NCI-H345 treated with DMSO at 0.1 percent for 48 hours (cell line): ENCODE results near the gene OPCML.

ENCODE experiments used
- DNase-seq: peaks from one replicate; lab custom pipeline; 2025; ENCODE audit not compliant: unreplicated experiment; lab: John Stamatoyannopoulos, UW

OPCML gene

DNA sequence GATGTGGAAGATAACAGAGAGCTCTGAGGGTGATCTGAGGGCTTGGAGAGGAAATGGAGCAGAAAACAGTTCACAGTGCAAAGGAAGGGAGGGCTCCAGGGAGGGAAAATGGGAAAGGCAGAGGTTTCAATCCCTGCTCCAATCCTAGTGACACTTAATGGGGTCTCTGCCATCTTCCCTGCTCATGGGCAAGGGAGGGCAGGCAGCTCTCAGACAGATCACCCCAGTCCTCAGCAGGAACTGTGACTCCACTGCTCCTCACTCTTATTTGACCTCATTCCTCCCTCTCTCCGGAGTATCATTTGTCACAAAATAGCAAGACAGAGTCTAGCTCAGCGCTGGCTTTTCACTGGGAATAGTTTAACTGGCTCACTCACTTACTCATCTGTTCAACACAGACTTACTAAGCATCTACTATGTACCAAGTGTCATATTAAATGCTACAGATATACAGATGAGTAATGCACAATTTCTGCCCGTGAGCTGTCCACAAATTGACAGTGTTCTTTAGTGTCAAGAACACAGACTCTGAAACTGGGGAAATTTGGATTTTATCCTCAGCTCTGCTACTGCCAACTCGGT lies 817.4 kb downstream of the OPCML start:
- DNase-seq: no peak

DNA sequence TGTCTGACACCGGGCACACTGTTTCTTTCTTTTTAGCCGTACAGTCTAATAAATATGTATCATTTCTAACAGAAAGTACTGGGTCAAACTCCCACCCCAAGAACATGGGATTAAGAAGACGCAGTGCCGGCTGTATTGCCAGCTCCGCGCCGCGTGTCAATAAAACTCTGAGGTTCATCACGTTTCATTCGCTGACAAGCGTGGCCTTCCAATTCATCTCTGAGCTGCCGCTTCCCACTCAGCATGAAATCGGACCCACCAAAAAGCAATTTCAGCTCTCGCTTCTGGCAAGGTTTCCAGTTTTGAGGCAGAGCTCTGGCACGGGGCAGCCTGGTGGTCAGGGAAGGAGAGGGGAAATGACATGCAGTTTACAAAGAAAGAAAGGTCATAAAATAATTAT lies 819.8 kb downstream of the OPCML start:
- DNase-seq: no peak

DNA sequence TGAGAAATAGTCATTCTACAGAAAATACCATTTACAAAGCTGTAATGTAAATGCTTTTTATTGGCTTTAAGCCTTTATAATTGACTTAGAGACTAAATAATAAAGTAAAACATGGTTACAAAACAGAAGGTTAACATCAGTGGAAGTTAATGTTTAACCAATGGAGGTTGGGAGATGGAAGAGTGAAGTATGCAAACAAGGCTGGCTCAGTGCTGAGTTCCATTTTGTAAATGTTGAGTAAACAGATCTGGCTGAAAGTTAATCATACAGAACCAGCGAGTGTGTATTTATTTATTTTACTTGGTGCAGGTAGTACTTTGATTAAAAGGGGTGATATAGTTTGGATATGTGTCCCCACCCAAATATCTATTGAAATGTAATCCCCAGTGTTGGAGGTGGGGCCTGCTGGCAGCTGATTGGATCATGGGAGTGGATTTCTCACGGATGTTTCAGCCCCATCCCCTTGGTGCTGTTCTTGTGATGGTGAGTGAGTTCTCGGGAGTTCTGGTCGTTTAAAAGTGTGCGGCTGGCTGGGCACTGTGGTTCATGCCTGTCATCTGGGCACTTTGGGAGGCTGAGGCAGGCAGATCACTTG lies 827.4 kb downstream of the OPCML start:
- DNase-seq: no peak

DNA sequence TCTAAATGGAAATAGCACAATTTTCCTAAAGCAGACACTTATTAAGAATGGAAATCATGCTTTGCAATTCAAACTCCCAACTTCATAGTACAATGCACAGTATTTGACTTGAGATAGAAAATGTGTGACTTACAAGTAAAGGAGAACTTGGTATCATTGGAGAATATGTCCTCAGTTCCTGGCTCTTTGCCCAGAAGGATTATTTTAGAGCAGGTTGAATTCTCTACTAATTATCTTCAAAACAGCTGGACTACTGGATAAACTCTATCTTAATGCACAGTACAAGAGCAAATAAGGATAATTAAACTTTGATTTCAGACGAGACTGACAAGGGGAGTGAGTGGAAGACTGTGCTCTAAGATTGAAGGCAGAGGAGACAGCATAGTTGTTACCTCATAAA lies 839.4 kb downstream of the OPCML start:
- no peak for DNase-seq

DNA sequence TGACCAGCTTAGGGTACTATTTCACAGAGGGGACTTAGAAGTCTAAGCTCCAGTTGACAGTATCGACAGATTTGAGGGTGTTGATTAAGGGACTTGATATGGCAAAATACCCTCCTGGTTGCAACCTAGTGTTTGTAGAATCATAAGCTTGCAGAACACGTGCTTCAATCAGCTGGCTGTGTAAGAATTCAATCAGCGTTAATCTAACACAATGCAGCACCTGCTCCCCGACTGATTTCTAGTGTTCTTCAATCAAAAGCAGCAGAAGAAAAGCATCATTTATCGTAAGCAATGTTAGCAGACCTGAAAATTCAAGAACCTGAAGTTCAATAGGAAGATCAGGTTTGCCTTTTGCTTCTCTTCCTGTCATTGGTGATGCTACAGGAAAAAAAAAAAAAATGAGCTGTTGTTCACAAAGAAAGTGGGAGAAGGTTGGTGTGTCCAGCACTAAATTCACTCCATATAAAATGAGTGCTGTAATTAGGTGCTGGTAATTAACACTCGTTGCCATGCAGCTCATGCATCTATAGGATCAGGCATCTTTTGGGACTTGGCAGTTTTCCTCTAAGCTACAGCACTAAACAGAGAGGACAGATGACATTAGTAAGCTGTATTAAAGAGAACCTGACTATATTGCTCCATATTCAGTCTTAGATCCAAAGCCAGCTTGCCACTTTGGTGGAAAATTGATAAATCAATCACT lies 840.3 kb downstream of the OPCML start:
- DNase-seq: peak; percentile 2

DNA sequence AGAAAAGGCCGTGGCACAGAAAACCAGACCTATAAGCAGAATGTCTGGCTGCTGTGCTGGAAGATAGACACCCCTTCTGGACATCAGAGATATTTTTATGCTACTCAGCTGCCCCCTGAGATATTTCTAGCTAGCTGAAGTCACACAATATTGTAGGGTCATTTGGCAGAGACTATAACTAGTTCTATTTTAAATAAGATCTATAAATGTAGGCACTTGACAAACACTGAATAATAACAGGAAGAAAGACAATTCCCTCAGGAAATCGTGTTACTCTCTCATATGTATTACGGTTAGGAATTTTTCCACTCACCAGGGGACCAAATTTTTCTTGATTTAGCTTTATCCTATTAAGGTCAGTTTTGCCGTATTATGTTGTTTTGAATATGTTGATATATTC lies 845.4 kb downstream of the OPCML start:
- no peak for DNase-seq

DNA sequence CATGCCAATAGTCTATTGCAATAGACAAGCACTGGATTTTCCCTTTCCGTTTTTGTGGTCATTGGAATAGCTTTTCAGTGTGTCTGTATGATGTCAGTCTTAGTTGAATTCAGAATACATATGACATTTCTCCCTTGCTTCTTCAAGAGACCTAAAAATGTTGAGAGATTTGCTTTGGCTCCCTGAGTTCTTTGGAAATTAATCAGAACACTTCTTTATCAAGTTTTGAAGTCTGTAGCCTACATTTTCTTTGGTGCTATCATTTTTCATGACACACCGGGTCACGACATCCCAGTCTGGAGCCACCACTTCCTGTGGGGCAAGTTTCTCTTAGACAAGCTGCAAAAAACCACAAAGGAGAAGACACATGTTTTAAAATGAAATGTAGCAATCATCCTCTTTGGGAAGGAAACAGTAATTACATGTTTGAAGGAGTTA lies 847.1 kb downstream of the OPCML start:
- DNase-seq: no peak

DNA sequence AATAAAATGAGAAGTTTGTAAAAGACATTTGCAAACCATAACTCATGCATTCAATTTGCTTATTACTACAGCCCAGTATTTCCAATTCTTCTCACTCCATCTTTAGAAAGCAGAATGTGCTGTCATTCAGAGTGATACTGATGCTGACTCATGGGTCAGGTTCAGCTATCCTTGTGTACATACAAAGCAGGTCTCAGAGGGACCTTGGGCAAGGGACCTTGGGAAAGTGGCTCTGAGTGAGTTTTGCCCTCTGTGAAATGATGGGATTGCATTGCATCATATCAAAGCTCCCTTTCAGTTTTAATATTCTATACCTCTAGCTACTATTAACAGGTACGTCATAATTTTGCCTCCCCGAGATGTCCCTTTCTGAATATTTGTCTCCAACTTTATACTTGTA lies 848.7 kb downstream of the OPCML start:
- no peak for DNase-seq

DNA sequence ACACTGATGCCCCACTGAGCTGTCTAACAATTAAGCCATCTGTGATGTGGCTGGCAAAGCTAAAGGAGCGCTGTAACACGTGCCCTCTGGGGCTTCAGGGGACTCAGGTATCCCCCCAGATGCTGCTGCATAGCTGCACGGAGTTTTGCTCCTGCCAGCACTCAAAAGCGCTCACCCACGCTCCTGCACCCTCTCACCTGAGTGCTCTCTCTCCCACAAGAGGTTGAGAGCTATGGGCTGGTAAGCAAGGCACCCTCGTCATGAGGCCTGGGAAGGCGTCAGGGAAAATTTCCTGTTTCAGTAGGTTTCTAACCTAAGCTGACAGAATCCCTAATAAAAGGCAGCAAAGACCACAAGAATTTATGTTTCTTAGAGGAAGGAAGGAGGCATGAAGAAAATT lies 850.3 kb downstream of the OPCML start:
- no peak for DNase-seq

DNA sequence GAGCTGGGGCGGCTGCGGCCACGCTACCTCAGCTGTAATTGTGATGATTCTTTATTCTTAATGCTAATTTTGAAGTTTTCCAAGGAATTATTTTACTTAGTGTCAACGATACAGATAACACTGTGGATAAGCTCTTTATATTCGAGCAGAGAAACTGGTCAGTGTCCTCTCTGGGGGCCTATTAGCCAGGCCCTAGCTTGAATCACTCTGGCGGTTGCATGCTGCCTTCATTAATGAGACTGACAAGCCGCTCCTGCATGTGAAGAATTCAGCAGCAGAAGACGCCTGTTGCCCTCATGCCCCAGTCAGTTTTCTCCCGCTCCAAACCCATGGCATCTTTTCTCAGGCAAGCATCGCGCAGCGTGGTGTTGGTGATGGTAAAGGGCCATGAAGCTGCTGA lies 851.7 kb downstream of the OPCML start:
- no peak for DNase-seq

DNA sequence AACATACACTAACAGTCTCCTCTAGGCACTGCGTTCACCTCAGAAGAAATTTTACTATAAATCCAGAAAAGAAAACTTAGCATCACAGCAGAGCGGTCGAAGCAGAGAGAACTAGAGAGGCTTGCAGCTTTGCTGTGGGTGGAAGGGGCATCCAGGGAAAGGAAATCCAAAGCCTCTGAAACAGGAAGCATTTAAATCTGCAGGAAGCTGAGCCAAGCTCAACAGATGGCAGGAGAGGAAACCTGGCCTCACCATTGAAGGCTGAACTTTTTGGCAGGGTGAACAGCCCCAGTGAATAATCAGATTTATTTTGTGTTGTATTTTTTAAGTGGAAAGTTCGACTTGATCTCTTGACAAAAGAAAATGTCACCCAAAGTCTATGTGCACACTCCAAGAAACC lies 858.1 kb downstream of the OPCML start:
- DNase-seq: no peak

DNA sequence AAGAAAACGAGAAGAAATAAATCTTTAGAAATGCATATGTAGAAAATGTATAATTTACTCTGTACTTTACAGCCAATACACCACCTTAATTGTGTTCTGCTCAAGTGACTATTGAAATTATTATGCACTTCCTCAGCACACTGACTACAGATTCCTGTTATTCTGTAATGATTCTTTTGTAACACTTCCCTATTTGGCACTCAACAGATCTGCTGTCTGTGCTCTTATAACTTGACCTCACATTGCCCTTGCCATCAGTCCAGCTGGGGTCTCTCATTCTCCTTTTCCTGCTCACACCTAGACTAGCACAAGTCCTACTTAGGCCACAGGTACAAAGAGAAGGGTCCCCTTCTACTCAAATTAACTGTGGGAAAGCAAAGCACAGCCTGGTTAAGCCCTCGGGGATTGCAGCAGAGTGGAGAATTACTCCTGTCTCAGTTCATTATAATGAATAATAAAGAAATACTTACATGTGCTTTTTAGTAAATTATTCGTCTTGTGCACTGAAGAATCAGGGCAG lies 860.4 kb downstream of the OPCML start:
- no peak for DNase-seq

DNA sequence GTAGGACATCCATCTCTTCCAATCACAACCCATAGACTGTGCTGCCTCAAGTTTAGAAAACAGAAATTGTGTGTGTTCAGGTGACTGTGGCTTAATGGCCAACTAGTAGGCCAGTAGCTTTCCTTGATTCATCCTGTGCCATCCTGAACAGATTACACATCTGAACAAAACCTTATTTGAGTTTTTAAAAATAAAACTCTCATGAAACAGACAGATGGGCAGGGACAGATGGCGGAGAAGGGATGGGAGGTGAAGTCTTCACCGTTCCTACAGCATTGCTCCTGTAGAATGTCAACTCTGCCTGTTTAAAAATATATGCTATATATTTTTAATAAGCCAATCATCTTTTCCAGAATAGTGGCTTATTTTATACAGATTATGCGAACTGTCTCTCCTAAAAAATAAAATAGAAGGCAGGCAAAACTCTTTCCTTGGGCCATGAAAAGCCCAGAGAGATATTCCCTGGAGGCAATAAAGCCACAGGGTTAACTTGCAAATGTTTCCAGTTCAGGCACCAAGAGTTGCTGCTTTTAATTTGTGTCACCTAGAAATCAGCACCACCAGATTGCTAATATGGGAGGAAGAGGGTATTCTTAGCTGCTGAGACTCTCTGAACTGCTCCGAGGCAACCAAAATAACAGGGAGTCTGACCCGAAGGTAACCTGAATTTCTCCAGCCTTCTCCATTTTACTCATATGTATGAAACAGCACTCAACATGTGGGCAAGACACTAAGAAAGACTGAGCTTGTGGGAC lies 861.2 kb downstream of the OPCML start:
- DNase-seq: no peak

DNA sequence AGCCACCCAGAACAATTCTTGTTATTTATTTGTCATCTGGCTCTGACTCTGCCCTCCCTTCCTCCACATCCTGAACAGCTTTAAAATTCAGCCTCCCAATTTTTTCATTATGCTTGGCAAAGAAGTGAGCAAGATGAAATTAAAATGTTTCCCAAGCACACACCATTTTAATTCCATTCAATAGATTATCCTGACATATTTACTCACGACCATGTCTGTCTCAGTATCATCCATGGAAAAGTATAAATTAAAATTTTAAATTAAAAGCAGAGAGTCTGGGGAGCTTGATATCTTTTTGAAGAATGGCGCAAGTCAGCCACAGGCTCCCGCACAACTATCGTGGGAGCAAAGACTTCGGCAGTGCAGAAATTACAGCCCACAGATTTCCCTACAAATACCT lies 862.4 kb downstream of the OPCML start:
- DNase-seq: no peak

DNA sequence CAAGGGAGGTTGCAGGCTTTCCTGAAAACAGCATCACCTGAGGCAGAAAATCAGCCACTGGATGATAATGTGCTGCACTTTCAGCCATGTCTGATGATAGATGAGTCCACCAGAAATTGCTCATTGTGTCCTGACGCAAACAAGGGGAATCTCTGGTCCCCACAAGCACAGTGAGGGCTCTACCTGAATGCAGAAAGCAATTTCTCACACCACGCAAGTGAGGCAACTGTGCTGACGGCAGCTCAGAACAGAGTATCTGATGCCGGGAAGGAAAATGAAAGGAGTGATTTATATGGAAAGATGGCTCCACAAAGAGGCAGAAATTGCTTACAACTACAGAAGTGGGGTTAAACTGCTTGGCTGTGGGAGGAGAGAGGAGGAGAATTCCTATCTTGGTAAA lies 867.1 kb downstream of the OPCML start:
- no peak for DNase-seq

DNA sequence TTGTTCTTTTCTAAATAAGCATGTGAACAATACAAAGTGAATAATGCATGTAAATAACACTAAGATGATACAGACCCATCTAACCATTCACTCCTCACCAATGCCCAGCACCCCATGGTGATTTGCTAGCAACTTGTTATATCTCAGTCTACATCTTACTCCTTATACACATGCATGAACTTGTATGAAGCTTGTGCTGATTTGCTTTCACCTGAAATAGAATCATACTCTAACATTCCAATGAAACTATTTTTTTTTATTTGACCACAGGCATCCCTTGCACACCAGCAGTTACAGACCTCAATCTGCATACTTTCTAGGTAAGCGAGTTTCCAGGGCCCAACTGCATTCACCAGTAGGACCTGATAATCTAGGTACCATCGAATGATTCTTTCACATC lies 873.6 kb downstream of the OPCML start:
- DNase-seq: no peak

DNA sequence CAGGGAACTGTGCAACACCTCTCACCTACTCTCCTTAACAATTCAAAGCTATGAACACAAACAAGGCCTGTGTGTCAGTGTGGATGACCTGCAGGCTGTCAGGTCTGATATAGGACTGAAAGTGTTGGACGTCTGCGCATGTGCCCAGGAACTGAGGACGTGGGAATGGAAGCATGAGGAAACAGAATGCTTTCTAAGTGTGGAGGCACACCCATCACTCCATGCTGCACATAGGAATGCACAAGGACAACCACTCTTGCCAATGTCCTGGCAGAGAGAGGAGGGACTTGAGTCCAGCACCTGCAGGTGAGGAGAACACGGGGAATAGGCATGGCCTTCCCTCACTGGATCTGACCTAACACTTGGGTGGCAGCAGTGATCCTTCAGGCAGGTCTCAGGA lies 874.3 kb downstream of the OPCML start:
- no peak for DNase-seq

DNA sequence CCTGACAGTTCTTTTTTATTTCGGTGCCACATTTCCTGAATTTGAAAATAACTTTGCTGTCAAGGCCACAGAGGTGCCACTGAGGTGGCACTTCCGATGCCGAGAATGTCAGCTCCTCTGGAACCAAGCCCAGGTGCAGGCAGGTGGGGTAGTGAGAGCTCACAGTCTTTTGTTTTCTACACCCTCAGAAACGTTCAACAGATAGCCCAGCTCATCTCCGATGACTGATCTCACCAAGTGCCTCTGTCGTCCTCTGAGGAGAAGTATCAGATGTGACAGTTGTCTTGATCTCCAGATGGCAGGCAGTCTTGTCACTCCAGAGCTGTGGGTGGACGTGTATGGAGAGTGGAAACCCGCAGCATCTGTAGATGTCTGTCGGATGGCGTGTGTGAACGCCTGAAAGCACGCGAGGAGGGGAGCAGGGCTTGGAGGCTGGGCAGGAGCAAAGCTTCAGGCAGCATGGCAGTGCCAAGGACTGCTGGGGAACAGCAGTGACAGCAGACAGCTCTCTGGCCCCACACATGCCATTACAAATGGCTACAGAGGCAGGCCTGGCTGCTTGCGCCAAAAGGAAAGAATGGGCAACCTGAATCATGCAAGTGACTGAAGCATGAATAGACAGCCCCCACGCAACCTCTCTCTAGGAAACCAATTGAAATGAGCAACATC lies 877.0 kb downstream of the OPCML start:
- no peak for DNase-seq

DNA sequence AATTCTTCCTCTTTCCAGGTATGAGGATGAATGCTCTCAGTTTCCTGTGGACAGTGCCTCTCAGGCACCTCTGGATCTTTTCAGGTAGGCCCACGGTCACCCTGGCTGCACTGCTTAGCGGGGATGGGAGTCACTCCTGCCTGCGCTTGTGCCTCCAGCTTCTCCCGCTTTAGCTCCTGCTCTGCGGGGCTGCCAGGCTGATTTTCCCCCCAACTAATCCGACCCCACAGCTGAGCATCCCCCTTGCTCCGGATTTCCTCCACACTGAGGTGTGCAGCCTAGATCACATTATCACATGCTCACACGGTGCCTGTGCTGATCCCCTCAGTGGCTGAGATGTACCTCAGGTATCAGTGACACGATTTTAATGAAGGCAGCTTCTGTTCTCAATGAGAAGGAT lies 879.1 kb downstream of the OPCML start:
- DNase-seq: no peak

DNA sequence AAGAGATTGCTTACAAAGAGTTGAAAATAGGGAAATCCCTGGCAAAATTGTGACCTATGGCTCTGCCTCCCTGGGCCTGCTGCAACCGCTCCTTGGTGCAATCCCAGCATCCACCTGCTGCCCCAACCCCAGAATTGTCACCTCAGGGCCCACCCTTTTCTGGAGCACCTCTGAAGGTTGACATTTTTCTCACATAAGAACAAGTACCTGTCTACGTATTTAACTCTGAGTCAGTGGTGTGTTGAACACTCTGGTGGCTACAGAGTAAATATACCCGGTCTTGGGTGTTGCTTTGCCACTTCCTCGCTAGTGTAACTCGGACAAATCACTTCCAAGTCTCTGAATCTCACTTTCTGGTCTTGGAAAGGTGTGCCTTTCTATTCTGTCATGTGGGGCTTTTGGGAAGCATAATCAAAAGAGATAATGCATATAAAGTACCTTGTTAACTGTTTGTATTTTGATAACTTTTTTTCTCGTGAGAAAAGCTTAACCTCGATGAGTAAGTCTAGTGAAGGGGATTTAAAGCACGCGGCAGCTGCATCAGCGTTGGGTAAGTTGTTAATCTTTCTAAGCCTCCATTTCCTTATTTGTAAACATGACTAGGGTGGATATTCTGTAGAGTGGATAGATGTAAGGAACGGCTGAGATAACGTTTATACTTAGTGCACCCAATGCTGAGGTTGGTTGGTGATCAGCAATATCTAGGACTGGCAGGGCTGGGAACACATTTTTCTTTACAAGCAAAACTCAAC lies 881.2 kb downstream of the OPCML start:
- DNase-seq: no peak

DNA sequence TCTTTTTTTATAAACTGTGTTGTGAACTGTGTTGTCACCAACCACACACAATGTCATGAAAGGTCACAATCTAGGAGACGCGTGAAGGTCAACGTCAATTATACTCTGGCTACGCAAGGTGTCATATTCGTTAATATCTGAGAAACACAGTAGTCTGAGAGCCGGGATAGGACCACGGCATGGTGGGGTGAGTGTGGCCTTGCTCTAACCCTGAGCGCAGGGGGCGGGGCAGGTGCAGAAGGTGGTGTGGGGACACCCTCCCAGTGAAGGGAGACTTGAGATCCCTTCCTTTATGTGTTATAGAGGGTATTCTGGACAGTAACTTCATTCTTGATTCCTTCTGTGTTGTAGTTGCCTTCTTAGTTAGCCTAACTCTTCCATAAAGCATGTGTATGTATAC lies 883.0 kb downstream of the OPCML start:
- DNase-seq: no peak
